PC-3 (cell line): ENCODE results near the gene NFIC.

Source experiments
- EZH2 ChIP-seq: fragments of 300-600 bp; sonication (generic); IDR thresholded peaks from one replicate; pipeline ENCODE4 v1.6.1; 2017; ENCODE audit warnings: antibody characterized with exemption, mild to moderate bottlenecking, low read length; ENCODE audit not compliant: unreplicated experiment
- TF ChIP-seq, protein P1 (sequence below): fragments of 300-600 bp; sonication (generic); conservative IDR thresholded peaks from 2 replicates; pipeline ENCODE4 v1.5.1; 2017; ENCODE audit warnings: antibody characterized with exemption, low read depth, mild to moderate bottlenecking, low read length

DNA sequence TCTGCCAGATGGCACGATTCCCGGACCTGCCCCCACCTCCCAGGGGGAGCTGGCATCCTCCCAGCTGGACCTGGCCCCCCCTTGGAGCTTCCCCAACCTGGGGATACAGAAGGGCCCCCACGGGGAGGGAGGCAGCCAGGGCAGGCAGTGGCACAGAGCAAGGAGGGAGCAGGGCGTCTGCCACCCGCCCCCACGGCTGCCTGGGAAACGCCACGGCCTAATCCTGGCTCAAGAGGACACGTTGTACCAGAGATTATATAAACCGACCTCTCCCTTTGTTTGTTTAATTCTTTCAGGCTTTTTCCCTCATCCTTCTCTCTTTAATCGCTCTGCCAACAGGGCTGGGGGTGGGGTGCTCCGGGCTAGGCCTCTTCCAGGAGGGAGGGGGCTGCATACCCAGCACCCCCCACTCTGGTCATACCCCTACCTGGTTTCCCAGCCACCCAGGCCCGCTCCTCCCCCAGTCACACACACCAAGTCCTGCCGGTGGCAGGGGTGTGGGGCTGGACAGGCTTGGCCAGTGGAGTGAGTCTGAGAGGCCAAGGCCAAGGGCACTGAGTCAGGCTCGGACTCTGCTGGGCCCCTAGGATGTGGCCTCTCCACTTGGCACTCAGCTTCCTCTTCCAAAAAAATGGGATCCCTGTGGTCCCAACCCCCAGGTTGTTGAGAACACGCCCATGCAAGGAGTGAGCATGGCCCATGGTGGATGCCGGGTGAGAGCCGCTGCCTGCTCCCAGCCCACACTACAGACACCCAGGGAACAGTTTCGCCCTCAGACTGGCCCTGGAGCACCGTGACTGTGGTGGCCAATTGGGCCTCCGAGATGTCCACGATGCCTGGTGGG, 29.5 kb upstream of the NFIC start:
- TF ChIP-seq, protein P1, sequence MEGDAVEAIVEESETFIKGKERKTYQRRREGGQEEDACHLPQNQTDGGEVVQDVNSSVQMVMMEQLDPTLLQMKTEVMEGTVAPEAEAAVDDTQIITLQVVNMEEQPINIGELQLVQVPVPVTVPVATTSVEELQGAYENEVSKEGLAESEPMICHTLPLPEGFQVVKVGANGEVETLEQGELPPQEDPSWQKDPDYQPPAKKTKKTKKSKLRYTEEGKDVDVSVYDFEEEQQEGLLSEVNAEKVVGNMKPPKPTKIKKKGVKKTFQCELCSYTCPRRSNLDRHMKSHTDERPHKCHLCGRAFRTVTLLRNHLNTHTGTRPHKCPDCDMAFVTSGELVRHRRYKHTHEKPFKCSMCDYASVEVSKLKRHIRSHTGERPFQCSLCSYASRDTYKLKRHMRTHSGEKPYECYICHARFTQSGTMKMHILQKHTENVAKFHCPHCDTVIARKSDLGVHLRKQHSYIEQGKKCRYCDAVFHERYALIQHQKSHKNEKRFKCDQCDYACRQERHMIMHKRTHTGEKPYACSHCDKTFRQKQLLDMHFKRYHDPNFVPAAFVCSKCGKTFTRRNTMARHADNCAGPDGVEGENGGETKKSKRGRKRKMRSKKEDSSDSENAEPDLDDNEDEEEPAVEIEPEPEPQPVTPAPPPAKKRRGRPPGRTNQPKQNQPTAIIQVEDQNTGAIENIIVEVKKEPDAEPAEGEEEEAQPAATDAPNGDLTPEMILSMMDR: no peak
- TF ChIP-seq EZH2: no peak
